GM19239 (cell line): ENCODE measurements around the gene ZMYND15.

Source experiments
- DNase-seq: peaks from one replicate; pipeline ENCODE4 v3.0.0; 2011; ENCODE audit warnings: low spot score; ENCODE audit not compliant: insufficient read length
- FAIRE-seq: peaks from 2 replicates; lab custom pipeline; 2011; peaks lifted over from hg19 to GRCh38; lab: Jason Lieb, UNC

ZMYND15 gene

DNA sequence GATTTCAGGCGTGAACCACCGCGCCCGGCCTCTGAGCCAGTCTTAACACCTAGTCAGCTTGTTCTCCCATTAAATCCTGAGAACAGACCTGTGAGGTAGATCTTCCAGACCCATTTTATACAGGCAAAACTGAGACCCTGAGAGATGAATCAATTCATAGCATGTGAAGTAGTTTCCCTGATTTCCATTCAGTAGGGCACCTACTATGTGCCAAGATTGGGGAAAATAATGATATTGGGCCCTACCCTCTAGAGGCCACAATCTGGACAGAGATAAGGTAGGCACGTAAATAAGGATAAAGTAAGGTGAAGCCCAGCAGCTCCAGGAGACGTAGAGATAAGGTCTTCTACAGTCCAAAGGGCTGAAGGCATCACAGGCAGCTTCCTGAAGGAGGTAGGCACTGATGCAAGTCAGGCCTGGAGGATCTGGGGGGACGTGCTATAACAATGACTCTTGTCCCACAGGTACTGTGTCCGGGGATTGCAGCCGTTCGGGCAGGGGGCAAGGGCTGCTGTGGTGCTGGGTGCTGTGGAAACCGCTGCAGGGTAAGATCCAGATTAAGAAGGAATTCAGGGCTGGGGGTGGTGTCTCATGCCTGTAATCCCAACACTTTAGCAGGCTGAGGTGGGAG, 40.8 kb downstream of the ZMYND15 start:
- no peak for FAIRE-seq

DNA sequence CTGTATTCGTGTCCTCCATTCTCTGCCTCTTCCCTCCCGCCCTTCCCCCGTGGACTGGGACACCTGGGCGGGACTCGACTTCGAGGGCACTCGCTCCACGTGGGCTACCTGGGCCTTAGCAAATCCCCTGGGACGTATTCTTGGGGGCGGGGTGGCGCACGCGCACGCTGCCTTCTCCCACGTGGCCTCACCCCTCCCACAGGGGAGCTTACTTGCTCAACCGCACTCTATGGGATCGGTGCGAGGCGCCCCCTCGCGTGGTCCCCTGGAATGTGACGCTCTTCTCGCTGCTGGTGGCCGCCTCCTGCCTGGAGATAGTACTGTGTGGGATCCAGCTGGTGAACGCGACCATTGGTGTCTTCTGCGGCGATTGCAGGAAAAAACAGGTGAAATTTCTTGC, 43.0 kb downstream of the ZMYND15 start:
- FAIRE-seq (no peak), DNase-seq (no peak)

More for the DNA sequence above, 40.8 kb downstream of the ZMYND15 start:
- DNase-seq: no peak

DNA sequence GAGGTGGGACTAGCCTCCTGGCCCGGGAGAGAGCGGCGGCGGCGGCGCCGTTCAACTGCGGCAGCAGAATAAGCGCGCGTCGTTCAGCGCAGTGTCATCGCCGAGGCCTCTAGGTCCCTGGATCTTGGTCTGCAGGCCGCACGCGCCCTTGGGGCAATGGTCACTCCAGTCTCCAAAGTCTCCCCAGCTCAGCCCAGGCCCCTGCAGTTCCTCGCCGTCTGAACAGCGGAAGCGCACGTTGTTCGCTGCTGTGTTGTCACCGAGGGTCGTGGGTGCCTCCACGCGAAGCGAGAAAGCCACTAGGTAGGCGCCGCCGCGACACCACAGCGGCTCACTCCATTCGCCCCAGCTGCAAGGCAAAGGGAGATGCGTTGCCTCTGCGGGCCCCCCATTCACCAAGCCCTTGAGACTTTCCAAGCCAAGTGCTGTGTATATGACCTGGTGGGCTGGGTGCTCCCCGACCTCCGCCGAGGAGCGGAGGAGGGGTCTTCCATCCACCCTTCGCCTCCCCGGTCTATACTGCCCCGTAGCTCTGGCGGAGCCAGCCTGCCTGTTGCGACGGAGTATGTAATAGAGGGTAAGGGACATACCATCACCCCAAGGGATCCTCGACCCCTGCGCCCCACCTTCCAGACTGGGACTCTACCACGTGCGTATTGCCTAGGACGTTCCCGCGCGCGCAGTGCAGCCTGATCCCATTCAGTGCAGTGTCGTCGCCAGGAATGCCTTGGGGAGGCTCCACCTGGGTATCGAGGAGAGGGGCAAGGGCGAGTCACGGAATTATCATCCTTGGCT, 45.9 kb downstream of the ZMYND15 start:
- FAIRE-seq (no peak), DNase-seq (no peak)

DNA sequence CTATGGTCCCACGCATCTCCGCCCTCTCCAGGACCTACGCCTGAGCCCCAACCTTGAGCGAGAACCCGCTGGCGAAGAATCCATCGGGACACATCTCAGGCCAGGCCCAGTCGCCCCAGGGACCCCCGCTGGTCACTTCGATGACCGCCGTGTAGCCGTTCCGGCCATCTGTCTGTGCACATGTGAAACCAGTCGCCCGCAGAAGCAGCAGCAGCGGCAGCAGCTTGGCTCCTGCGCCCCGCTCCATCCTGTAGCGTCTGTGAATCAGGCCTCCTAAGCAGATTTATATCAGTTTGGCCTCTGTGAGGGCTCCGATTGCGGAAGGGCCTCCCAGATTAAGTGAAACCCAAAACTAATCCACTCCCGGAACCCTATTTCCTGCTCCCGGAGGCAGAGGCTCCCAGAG, 46.5 kb downstream of the ZMYND15 start, which contains the start of gene VMO1:
Gene VMO1, minus strand, starts transcription at position 259 of the 406 bp plus-strand sequence. Its CDS starts 12 bp downstream, at position 247.
- DNase-seq: no peak
- no peak for FAIRE-seq

DNA sequence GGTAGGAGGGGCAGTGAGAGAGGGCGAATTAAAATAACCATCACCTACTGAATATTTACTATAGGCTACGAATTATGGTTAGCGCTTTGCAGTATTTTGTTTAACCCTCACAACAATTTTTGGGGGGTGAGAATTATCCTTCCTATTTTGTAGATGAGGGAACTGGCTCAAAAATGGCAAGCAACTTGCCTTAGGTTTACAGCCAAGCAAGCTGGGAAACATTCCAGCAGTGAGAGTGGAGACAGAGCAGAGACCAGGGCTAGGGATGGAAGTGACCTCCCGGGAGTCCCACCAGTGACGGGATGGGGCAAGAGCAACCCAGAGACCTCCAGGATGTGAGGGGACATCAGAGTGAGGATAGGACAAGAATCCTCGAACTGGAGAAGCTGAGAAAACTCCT, 46.9 kb downstream of the ZMYND15 start:
- DNase-seq: no peak
- FAIRE-seq: no peak

DNA sequence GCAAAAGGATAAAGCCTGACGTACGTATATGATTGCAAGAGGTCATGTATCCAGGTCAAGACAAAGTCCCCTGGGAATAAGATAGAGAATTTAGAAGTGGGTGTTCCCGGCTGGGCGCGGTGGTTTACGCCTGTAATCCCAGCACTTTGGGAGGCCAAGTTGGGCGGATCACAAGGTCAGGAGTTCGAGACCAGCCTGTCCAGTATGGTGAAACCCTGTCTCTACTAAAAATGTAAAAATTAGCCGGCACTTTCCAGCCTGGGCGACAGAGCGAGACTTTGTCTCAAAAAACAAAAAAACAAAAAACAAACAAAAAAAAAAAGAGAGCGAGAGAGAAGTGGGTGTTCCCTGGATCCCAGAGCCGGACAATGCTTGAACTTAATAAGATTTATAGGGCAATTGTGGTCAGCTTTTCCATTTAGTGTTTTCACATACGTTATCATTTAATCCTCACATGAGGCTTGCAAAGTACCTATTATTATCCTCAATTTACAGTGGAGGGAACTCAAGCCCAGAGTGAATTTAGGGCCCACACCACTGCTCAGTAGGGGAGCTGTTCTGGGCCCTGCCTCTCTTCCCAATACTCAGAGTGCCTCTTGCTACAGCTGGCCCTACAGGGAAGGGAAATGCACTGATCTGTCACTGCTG, 48.6 kb downstream of the ZMYND15 start:
- FAIRE-seq (no peak), DNase-seq (no peak)

DNA sequence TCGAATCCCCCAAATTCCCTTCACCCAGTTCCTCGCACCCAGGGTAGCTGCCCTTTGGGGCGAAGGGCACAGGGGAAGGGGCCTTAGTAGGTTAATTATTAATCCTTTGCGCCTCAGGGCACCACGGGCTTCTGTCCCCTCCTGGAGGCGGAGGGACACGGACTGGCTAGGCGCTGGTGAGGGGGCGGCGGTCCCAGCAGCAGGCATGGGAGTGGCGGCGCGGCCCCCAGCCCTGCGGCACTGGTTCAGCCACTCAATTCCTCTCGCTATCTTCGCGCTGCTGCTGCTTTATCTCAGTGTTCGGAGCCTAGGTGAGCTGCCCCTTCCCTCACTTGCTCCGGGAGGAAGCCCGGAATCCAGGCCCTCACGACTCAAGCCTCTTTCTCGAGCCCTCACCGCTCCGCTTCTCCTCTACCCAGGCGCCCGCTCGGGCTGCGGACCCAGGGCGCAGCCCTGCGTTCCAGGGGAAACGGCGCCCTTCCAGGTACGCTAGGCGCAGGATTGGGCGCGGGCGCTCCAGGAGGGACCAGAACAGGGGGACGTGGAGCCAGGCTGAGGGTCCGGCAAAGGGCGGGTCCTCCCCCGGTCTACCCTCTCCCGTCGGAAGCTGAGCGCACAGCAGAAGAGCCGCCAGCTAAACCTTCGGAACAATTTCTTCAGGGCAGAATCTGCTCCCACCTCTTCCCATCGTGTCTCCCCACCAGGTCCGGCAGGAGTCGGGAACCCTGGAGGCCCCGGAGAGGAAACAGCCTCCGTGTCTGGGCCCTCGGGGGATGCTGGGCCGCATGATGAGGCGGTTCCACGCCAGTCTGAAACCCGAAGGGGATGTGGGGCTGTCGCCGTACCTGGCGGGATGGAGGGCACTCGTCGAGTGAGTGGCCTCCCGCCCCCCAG, 49.4 kb downstream of the ZMYND15 start, which contains the start of gene GLTPD2:
Gene GLTPD2, plus strand, starts transcription at position 158 of the 894 bp plus-strand sequence. Its CDS starts 48 bp downstream, at position 206.
- FAIRE-seq (no peak), DNase-seq (no peak)

DNA sequence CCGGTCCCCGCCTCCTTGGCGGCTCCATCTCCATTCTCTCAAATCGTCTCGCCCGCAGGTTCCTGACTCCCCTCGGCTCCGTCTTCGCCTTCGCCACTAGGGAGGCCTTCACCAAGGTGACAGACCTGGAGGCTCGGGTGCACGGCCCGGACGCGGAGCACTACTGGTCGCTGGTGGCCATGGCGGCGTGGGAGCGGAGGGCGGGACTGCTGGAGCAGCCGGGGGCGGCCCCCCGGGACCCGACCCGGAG, 50.0 kb downstream of the ZMYND15 start:
- no peak for FAIRE-seq
- DNase-seq: no peak

DNA sequence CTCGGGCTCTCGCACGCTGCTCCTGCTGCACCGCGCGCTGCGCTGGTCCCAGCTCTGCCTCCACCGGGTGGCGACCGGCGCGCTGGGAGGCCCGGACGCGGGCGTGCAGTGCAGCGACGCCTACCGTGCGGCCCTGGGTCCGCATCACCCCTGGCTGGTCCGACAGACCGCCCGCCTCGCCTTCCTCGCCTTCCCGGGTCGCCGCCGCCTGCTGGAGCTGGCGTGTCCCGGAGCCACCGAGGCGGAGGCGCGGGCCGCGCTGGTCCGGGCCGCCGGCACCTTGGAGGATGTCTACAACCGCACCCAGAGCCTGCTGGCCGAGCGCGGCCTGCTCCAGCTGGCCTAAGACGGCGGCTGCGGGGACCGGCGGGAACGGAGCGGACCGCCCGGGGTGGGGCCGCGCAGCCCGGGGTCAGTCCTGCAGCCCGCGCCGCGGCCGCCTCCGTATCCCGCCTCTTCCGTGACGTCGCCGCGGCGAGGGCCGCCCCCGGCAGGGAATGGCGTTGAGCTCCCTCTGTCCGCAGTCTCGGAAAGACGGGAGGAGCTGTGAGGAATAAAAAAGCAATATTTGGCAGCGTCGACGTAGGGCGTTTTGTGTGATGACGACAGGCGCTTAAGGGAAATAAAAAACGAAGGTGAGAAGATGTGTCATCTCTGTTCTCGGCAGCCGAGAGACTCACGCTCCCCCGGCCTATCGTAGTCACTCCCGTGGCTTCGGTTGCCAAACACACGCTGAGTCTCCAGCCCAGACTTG, 50.5 kb downstream of the ZMYND15 start:
- FAIRE-seq: peak; percentile 83
- DNase-seq: peak; percentile 86

DNA sequence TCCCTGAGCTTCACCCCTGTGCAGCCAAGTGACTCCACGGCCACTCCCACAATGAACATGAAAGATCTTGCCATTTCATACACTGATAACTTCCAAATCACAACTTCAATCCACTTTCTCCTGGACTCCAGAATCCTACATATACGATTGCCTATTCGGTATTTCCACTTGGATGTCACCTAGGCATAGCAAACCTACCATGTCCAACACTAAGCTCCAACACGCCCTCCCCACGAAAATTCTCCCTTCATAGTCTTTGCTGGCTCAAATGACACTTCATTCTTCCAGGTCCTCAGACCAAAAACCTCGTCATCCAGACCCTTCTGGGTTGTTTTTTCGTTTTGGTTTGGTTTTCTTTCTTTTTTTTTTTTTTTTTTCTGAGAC, 51.1 kb downstream of the ZMYND15 start:
- DNase-seq: no peak
- no peak for FAIRE-seq

DNA sequence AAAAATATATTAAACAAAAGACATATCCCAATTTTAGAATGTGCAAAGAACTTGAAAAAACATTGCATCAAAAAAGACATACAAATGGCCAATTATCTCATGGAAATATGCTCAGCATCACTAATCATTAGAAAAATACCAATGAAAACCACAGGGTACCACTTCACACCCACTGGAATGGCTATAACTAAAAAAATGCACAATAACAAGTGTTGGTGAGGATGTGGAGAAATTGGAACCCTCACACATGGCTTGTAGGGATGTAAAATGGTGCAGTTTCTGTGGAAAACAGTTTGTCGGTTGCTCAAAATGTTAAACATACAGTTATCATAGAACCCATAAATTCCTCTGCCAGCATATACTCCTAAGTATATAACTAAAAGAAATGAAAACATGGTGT, 55.5 kb downstream of the ZMYND15 start:
- DNase-seq (no peak), FAIRE-seq (no peak)
